Upper lobe of right lung (tissue), 1 donor: Measurements from ENCODE around the gene PPP1R1C. TPM values are rescaled to one million over a fixed set of nuclear protein-coding genes. Genes with fewer than 3 reads are reported as not detected.
"Not testable (repeated sequence)": the region's sequence is repeated elsewhere in the genome, so short reads cannot be mapped to it uniquely, and the experiment has no call there.

Experiments used
- ATAC-seq: fragments of 200-7000 bp; cut with Tn5 transposase; one replicate; pipeline ENCODE4 v1.9.1; 2020; ENCODE audit warnings: mild to moderate bottlenecking, moderate library complexity
- DNase-seq: peaks from one replicate; pipeline ENCODE4 v3.0.0-alpha.2; 2020
- H3K27ac ChIP-seq: fragments of 200-600 bp; one replicate; pipeline ENCODE4 v1.8.0; 2022
- H3K27me3 ChIP-seq: fragments of 200-600 bp; one replicate; pipeline ENCODE4 v1.8.0; 2022; ENCODE audit warnings: mild to moderate bottlenecking
- H3K36me3 ChIP-seq: fragments of 200-600 bp; one replicate; pipeline ENCODE4 v1.8.0; 2022
- H3K4me1 ChIP-seq: fragments of 200-600 bp; one replicate; pipeline ENCODE4 v1.8.0; 2022
- H3K4me3 ChIP-seq: fragments of 200-600 bp; one replicate; pipeline ENCODE4 v1.8.0; 2022; ENCODE audit warnings: mild to moderate bottlenecking
- H3K9me3 ChIP-seq: fragments of 200-600 bp; one replicate; pipeline ENCODE4 v1.8.0; 2022
- CTCF ChIP-seq: fragments of 200-600 bp; IDR thresholded peaks from one replicate; pipeline ENCODE4 v1.8.0; 2022; ENCODE audit warnings: antibody characterized with exemption
- intact Hi-C: fragments of 100-400 bp; cut with DNase I; formaldehyde crosslinking; loops from one replicate; pipeline ENCODE4 v1.11.0; 2022
- total RNA-seq: library from RNA; stranded (reverse); fragmentation: NEBNext Ultra II Directional; extraction: Animal tissue kit (Norgen Biotek cat#: 25700); gene quantifications from one replicate; pipeline ENCODE4 v1.2.1, GENCODE V29; 2021
- donor health status: DM: no; HTN: yes; CAD: no; lungs with severe emphysema.

PPP1R1C gene
- total RNA-seq, 1 donor from 2014 or later: 5.8 TPM

GRCh38 chr2:181959508-181959907 is 26.1 kb upstream of the PPP1R1C start:
- Histone ChIP-seq H3K36me3 (no peaks in the 10 kb centered on the region), H3K27ac (no peak overlapping the region), H3K9me3 (no peaks in the 10 kb centered on the region), H3K4me3 (no peak overlapping the region), H3K27me3 (no peaks in the 10 kb centered on the region), H3K4me1 (peaks cover 1% of the 10 kb centered on the region)
- ATAC-seq (no peak), DNase-seq (no peak)
- no peak for TF ChIP-seq CTCF
- intact Hi-C loops: no loop called here

- DNase-seq, H3K36me3 ChIP-seq, H3K27me3 ChIP-seq, H3K9me3 ChIP-seq, H3K4me3 ChIP-seq, ATAC-seq, H3K4me1 ChIP-seq, H3K27ac ChIP-seq, intact Hi-C loops: not testable (repeated sequence)
These were observed 24.5 kb upstream of the PPP1R1C start for GRCh38 chr2:181961167-181961566.

- Histone ChIP-seq H3K4me1 (no peaks in the 10 kb centered on the region), H3K36me3 (no peaks in the 10 kb centered on the region), H3K27me3 (no peaks in the 10 kb centered on the region), H3K27ac (no peak overlapping the region), H3K4me3 (no peak overlapping the region), H3K9me3 (no peaks in the 10 kb centered on the region)
- DNase-seq: no peak
- no peak for TF ChIP-seq CTCF
- ATAC-seq: no peak
- intact Hi-C loops: no loop called here
These were observed 23.5 kb upstream of the PPP1R1C start for GRCh38 chr2:181962142-181962541.

GRCh38 chr2:181970160-181970794 is 15.4 kb upstream of the PPP1R1C start:
- Histone ChIP-seq H3K36me3 (no peaks in the 10 kb centered on the region), H3K27me3 (no peaks in the 10 kb centered on the region), H3K27ac (no peak overlapping the region), H3K9me3 (no peaks in the 10 kb centered on the region), H3K4me1 (no peaks in the 10 kb centered on the region), H3K4me3 (no peak overlapping the region)
- intact Hi-C loops: no loop called here
- ATAC-seq (no peak), DNase-seq (no peak)
- TF ChIP-seq CTCF: no peak

GRCh38 chr2:181971032-181971431 is 14.6 kb upstream of the PPP1R1C start:
- DNase-seq: no peak
- Histone ChIP-seq H3K27ac (no peak overlapping the region), H3K9me3 (no peaks in the 10 kb centered on the region), H3K36me3 (no peaks in the 10 kb centered on the region), H3K4me3 (no peak overlapping the region), H3K27me3 (no peaks in the 10 kb centered on the region), H3K4me1 (no peaks in the 10 kb centered on the region)
- TF ChIP-seq CTCF: no peak
- intact Hi-C loops: no loop called here
- ATAC-seq: no peak

GRCh38 chr2:181972431-181973170 is 13.1 kb upstream of the PPP1R1C start:
- no peaks in the 10 kb centered on the region for H3K4me1 ChIP-seq
- H3K9me3 ChIP-seq: no peaks in the 10 kb centered on the region
- ATAC-seq (no peak), DNase-seq (no peak)
- intact Hi-C loops: no loop called here
- no peak overlapping the region for H3K4me3 ChIP-seq
- no peaks in the 10 kb centered on the region for H3K27me3 ChIP-seq
- no peak for TF ChIP-seq CTCF
- no peaks in the 10 kb centered on the region for H3K36me3 ChIP-seq
- no peak overlapping the region for H3K27ac ChIP-seq
